Central memory CD4-positive, alpha-beta T cell (primary cell): ENCODE results near the gene VPS45.
A peak's percentile ranks its signal among the peaks of the same experiment; 100 is the strongest.
"Not testable (repeated sequence)": the region's sequence is repeated elsewhere in the genome, so short reads cannot be mapped to it uniquely, and the experiment has no call there.

Experiments
- DNase-seq: peaks from one replicate; pipeline ENCODE4 v3.0.0; 2022
- total RNA-seq, 3 experiments: gene quantifications; one replicate each; lab custom pipeline; 2026; lab: John Stamatoyannopoulos, UW

The VPS45 gene, protein sequence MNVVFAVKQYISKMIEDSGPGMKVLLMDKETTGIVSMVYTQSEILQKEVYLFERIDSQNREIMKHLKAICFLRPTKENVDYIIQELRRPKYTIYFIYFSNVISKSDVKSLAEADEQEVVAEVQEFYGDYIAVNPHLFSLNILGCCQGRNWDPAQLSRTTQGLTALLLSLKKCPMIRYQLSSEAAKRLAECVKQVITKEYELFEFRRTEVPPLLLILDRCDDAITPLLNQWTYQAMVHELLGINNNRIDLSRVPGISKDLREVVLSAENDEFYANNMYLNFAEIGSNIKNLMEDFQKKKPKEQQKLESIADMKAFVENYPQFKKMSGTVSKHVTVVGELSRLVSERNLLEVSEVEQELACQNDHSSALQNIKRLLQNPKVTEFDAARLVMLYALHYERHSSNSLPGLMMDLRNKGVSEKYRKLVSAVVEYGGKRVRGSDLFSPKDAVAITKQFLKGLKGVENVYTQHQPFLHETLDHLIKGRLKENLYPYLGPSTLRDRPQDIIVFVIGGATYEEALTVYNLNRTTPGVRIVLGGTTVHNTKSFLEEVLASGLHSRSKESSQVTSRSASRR
- total RNA-seq, result 30.5 to 47.5 (median 38.8) reads per million in 3 experiments

DNA sequence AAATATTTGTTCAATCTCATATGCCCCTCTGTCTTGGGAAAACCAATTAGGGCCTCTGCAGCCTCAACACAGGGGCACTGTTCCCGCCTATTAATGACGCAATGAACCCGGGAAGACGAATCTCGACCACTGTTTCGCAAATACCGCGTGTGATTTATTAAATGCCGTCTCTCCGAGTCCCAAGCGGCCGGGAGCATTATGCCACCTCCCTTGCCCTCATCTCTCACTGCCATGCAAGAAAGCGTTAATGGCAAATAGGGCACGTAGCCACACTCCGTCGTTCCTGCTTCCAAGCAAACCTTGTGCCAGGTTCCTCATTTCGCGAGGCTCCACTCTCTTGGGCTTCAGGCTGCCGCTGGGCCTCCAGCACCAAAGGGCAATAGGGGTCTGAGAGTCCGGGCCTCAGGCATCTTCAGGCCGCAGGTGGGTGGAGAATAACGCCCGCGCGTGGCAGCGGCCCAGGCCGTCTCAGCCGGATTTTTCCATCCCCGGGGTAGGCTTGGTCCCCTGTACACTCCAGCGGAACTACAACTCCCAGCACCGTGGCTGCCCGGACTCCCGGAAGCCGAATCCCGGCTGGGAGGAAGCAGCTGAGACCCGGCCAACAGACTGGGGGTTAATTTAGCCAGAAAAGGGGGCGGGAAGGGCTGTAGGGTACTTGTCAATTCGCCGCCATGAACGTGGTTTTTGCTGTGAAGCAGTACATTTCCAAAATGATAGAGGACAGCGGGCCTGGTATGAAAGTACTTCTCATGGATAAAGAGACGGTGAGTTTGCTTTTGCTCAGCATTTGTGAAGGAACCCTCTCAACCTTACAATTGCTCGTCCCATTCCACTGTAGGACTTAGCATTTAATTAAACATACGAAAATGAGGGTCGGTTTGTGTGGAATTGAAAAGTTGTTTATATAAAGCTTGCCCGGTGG is at the start of gene VPS45:
Gene VPS45, plus strand, starts transcription at position 593 of the 925 bp plus-strand sequence. Its CDS starts 82 bp downstream, at position 675.
- peak; percentile 75 for DNase-seq

DNA sequence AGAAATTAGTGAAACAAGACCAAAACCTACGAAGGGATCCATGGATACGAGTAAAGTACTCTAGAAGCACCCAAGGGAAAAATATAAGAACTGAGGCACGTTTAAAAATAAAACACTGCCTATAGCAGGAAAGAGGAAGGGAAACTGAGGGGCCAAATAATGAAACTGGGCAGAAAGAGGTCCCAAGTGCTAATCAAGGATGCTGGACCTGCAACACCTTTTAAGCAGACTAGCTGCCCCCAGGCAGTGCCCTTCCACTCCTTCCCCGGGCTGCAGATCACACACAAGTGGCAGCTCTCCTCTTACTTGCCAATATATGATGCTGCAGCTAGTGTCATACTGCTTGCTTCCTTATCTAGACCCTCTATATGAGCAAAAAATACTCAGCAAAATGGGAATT is 49.4 kb upstream of the VPS45 start:
- DNase-seq, result no peak

DNA sequence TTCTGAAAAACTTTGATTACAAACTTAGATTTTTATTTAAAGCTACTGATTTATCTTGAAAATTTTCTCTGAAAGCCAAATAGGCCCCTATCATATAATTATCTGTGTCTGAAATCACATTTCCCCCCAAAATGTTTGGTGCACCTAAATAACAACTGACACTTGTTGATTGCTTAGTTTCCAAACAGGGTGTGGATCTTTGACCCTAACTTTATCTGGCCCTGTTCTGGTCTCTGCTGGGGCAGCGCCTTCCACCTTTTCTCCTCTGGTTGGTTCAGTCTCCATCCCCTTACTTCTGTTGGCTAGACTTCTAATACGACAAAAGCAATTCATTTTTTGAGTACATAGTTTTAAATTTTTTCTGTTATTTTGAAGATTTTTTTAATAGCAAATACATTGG is 46.9 kb upstream of the VPS45 start:
- DNase-seq, result no peak

DNA sequence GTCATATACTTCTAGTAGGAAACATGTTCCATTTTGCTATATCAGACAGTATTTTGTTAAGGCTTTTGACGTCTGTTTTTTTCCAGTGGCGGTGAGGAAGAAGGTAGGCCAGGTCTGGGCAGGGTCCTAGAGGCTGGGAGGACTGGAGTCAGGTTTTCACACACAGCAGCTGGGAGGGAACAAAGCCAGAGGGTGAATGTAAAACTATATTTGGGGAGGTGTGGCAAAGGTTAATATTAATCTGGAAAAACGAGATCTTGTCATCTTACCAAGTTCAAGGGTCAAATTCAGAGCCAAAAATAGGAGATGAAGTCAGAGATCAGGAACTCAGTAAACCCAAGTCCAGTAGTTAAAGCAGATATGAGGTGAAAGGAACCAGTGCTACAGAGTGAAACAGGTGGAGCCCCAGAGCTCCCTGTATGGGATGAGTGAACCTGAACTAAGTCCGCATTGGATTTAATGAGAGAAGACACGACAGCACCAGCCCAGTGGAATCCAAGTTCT is 46.3 kb upstream of the VPS45 start:
- DNase-seq, result no peak

DNA sequence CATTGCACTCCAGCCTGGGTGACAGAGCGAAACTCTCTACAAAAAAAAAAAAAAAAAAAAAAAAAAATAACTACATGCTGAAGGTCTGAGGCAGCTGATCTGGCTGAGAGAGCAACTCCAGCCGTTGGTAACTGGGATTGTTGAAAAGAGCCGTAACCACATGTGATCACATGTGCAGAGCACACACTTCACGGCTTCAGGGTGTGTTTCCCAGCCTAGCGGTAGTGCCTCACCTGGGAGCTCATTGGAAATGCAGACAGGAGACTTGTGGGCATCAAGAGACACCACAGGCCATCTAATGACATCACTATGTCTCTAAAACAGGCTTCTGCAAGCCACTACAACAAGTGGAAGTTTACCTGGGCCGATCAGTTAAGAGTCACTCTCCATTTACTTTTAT is 45.2 kb upstream of the VPS45 start:
- DNase-seq, result no peak

DNA sequence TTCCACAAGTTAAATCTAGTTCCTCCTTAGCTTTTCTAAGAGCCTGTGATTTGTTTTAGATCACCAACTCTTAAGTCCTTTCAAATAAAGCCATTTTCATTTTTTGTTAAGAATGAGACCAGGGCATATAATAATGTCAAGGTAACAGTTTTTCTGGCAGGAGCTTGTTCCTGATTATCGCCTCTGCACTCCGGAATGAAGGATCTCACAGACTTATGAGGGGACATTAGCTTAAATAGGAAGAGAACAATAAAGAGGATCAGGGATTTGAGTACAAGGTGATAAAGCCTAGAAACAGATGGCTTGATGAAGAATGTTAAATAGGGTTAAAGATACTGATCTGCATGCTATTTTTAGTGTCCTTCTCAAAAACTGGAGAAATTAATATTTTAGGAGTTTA is 43.4 kb upstream of the VPS45 start:
- DNase-seq, result no peak

DNA sequence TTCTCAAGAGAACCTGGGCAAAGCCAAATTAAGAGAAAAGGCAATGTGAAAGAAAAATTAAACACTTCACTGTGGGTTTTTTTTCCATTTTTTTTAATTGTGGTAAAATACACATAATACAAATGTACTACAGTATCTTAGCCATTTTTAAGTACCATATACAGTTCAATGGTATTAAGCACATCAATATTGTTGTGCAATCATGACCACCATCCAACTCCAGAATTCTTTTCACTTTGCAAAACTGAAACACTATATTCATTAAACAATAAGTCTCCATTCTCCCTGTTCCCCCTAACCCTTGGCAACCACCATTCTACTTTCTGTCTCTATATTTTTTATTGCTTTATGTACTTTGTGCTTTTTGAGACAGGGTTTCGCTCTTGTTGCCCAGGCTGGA is 39.3 kb upstream of the VPS45 start:
- no peak for DNase-seq

DNA sequence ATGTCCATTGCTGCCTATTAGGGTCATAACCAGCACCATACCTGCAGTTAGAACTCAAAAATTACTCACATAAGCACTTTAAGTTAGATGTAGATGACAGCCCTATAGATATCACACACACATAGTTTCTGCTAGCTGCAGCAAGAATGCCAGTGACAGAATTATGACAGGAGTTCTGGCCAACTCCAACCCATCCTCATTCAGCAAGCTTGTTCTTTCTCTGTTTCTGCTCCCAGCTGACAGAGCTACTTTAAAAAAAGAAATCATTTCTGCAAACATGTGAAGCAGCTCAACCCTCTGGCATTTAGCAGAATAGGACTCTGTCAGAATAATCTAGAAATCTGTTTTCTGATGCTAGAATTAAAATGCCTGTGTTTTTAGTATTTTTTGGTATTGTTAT is 33.2 kb upstream of the VPS45 start:
- no peak for DNase-seq

DNA sequence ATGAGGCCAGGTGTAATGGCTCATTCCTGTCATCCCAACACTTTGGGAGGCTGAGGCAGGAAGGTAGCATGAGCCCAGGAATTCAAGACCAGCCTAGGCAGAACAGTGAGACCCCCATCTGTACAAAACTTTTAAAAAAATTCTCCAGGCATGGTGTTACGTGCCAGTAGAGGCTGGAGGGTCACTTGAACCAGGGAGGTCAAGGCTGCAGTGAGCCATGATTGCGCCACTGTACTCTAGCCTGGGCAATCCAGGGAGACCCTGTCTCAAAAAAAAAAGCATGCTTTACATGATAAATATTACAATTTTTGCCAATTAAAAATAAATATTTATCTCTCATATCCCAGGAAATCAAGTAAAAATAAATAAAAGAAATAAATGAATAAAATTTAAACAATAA is 17.6 kb upstream of the VPS45 start:
- DNase-seq, result no peak

DNA sequence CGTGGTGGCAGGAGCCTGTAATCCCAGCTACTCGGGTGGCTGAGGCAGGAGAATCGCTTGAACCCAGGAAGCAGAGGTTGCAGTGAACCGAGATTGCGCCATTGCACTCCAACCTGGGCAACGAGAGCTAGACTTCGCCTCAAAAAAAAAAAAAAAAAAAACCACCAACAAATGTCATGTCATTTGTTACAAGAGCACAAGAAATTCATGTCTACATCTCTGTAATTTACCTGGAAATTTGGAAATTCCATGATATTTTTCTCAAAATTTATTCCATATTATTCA is 16.5 kb upstream of the VPS45 start:
- no peak for DNase-seq

DNA sequence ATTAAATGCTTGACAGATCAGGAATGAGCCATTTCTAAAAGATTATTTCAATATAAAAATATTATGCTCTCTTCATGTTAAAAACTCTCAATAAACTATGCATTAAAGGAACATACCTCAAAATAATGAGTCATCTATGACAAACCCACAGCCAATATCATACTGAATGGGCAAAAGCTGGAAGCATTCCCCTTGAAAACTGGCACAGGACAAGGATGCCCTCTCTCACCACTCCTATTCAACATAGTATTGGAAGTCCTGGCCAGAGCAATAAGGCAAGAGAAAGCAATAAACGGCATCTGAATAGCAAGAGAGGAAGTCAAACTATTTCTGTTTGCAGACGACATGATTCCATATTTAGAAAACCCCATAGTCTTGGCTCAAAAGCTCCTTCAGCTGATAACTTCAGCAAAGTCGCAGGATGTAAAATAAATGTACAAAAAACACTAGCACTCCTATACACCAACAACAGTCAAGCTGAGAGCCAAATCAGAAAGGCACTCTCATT is 15.6 kb upstream of the VPS45 start:
- DNase-seq, result not testable (repeated sequence)

DNA sequence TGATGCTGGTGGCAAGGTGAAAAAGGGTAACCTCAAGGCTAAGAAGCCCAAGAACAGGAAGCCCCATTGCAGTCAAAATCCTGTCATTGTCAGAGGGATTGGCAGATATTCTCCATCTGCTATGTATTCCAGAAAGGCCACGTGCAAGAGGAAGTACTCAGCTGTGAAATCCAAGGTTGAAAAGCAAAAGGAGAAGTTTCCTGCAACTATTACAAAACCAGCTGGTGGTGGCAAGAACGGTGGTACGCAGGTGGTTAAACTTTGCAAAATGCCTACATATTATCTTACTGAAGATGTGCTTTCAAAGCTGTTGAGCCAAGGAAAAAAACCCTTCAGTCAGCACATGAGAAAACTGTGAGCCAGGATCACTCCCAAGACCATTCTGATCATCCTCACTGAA is 13.7 kb upstream of the VPS45 start:
- DNase-seq, result no peak

DNA sequence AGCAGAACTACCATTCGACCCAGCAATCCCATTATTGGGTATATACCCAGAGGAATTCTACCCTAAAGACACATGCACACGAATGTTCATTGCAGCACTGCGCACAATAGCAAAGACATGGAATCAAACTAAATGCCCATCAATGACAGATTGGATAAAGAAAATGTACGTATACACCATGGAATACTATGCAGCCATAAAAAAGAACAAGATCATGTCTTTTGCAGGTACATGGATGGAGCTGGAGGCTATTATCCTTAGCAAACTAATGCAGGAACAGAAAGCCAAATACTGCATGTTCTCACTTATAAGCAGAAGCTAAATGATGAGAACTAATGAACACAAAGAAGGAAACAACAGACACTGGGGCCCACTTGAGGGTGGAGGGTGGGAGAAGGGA is 12.1 kb upstream of the VPS45 start:
- not testable (repeated sequence) for DNase-seq

DNA sequence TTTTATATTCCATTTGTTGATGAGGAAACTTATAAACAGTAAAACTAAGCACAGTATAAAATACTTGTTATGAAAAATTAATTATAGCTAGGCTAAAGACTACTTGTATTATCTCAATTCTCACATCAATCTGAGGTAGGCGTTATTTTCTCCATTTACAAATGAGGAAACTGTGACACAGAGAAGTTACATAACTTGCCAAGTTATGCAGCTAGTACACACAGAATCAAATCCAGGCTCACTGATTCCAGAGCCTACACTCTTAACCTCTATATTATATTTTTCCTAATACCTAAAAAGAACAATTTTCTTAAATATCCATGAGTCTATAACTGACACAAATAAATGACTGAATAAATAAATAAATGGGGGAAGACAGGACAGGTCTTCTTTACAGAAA is 11.2 kb upstream of the VPS45 start:
- no peak for DNase-seq

DNA sequence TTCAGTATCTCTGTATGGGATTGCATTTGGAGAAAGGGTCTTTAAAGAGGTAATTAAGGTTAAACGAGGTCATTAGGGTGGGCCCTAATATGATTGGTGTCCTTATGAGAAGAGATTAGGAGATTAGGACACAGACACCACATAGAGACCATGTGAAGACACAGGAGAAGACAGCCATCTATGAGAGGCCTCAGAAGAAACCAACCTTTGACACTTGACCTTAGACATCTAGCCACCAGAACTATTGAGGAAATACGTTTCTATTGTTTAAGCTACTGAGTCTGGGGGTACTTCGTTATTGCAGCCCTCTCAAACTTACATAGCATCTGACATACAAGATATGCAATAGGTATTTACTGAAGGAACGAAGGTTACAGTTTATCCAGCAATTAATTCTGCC is 7.3 kb upstream of the VPS45 start:
- no peak for DNase-seq

DNA sequence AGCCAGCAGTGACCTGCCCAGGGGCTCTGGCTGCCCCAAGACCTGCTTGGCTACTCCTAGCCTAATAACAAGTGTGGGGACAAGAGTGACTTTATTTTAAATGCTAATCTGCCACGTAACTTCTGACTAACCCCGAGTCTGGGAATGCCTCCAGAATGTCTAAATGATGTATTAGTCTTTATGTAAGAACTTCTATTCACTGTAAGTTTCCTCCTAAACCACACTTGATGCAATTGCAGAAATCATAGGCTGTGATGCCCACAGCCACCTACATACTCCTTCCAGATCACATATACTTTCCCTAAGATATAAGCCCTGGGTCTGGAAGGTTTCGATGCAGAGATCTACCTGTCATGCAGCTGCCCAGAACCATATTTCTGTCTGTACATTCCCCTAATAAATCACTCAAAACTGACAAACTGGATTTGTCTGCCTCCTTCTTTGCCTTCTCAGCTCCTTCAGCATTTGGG is 5.9 kb upstream of the VPS45 start:
- DNase-seq, result no peak

DNA sequence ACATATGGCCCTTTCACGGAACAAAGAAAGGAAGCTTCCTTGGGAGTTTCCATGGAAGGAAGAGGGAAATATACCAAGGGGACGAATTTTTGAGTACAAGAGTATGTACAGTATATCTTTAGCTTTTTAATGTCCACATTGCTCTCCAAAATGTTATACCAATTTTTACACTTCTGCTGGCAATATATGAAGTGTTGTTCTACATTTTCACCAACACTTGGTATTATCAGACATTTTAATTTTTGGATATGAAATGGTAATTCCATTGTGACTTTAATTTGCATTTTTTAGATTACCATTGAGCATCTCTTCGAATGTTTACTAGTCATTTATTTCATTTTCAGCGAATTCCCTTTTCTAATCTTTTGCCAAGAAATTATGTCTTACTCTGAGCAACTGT is 5.5 kb upstream of the VPS45 start:
- DNase-seq, result no peak

DNA sequence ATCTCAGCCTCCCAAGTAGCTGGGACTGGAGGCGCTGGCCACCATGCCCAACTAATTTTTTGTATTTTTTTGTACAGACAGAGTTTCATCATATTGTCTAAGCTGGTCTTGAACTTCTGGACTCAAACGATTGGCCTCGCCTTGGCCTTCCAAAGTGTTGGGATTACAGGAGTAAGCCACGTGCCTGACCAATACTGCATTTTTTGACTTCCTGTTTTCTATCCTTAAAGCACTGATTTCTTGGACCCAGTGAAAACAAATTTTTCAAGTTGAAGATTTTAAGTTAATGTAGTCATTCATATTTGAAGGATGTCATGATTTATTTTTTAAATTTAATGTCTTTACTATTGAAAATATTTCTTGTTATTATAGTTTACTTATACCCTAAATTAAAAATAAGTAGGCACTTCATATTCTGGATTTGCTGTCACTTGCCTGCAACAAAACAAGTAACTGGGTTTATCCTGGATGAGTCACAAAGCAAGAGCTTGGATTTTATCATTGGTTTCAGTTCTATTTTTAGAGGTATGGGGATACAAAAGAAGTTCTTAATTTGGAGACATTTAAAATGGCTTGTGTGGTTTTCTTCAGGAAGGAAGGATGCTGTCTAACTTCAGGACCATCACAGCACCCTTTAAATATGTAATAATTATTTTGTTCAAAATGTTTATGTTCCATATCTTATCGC is 2.2 kb upstream of the VPS45 start:
- DNase-seq, result no peak

DNA sequence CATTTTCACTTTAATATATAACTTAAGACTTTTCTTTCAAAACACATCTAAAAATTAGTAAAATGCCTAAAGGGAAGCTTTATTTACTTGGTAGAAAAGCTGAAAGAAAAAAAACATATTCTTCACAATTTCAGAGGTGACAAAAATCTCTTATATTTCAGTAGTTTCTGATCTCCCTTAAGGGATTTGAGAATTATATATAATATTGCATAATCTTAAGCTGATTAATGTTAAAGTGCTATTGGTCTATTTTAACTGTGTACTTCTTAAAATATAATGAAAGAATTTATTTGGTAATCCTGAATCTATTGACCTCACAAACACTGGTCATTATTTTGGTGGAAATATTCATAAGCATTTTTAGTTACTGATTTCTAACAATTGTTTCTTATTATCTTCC is 1.2 kb upstream of the VPS45 start:
- no peak for DNase-seq

DNA sequence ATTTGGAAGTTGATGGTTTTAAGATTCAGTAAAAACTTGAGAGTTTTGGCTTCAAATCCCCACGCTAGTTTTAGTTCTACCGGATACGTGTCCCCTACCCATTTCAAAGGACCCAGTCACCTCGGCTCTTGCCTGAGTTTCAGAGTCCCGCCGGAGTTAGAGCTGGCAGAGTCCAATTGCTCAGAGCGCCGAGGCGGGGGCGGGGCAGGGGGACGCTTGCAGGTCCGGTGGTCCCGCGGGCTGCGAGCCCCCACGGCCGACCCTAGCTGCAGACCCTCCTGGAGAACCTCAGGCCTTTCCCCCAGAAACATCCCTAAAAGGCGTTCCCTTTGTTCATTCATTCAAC is 765 bp upstream of the VPS45 start:
- peak; percentile 7 for DNase-seq

DNA sequence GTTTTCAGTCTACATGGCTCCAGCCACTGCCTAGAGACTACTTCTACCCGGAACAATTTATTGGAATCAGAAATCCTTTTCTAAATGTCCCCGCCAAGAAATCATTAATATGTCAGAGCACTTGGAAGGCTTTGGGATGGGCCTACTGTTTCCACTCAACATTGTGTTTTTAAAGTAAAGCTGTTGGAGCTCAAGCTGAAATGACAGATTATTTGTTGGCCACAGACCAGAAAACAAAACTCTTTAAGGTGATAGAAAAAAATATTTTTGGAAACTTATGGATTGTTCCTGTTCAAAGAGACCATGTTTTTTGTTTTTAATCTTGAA is 496 bp downstream of the VPS45 start:
- no peak for DNase-seq

DNA sequence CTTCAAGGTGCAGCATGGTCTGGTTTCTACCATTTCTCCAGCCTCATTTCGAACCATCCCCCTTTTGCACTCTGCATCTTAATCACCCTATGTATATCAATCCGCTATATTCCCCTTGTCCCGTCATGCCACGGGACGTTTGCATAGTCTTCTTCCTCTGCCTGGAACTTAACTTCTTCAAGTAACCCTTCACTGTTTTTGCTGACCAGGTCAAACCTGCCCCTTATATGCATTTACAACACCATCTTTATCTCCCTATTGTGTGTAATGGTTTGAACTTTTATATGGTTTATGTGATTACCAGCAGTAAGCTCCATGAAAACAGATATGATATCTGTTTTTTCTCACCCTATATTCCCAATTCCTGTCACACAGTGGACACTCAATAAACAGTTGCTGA is 2.3 kb downstream of the VPS45 start:
- DNase-seq, result no peak

DNA sequence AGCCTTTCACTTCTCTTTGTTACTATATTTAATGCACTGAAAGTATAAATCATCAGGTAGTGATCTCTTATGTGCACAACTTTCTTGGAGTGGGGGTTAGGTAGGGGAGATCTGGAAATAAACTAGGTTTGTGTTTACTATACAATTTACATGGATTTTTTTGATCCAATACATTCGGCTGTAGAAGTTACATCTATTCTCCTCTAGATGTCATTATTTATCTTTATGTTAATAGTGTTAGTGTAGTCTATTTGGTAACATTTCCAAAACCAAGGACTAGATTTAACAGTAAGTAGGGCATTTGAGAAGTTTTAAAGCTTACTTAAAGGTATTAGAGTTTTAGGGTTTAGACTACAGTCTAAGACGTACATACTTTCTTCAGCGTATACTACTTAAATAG is 5.4 kb downstream of the VPS45 start:
- DNase-seq, result peak; percentile 33
